HG03565 (cell line): Measurements from ENCODE around the gene MYOD1.

Experiments
- ATAC-seq: cut with Tn5 transposase; IDR thresholded peaks from one replicate; pipeline ENCODE4 v1.9.1; 2021; ENCODE audit warnings: mild to moderate bottlenecking, moderate library complexity; ENCODE audit not compliant: unreplicated experiment

The MYOD1 gene

DNA sequence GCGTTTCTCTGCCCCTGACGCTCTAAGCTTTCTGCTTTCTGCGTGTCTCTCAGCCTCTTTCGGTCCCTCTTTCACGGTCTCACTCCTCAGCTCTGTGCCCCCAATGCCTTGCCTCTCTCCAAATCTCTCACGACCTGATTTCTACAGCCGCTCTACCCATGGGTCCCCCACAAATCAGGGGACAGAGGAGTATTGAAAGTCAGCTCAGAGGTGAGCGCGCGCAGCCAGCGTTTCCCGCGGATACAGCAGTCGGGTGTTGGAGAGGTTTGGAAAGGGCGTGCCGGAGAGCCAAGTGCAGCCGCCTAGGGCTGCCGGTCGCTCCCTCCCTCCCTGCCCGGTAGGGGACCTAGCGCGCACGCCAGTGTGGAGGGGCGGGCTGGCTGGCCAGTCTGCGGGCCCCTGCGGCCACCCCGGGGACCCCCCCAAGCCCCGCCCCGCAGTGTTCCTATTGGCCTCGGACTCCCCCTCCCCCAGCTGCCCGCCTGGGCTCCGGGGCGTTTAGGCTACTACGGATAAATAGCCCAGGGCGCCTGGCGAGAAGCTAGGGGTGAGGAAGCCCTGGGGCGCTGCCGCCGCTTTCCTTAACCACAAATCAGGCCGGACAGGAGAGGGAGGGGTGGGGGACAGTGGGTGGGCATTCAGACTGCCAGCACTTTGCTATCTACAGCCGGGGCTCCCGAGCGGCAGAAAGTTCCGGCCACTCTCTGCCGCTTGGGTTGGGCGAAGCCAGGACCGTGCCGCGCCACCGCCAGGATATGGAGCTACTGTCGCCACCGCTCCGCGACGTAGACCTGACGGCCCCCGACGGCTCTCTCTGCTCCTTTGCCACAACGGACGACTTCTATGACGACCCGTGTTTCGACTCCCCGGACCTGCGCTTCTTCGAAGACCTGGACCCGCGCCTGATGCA is at the start of gene MYOD1:
TSS of gene MYOD1 (plus strand) at position 544 of the 910 bp plus-strand sequence. CDS start at position 756, 212 bp downstream.
- ATAC-seq: no peak

GRCh38 chr11:17672469-17672868 is 46.9 kb upstream of the MYOD1 start:
- ATAC-seq: no peak

DNA sequence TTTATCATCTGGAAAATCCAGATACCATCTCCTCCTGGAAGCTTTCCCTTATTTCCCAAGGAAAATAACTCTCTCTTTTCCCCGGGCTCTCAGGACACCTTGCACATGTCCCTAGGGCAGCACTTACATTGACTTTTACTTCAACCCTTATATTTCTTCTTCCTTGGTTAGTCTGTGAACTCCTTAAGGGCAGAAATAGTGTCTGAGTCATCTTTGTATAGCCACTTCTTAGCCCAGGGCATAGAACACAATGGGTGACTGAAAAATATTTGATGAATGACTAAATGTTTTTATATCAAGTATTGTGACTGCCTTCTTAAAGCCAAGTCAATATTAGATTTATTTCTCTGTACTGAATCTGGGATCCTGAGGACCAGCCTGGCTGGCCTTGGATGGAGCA is 45.4 kb upstream of the MYOD1 start:
- no peak for ATAC-seq

GRCh38 chr11:17682848-17683247 is 36.5 kb upstream of the MYOD1 start:
- ATAC-seq: no peak

GRCh38 chr11:17683377-17684161 is 35.8 kb upstream of the MYOD1 start:
- ATAC-seq: no peak

DNA sequence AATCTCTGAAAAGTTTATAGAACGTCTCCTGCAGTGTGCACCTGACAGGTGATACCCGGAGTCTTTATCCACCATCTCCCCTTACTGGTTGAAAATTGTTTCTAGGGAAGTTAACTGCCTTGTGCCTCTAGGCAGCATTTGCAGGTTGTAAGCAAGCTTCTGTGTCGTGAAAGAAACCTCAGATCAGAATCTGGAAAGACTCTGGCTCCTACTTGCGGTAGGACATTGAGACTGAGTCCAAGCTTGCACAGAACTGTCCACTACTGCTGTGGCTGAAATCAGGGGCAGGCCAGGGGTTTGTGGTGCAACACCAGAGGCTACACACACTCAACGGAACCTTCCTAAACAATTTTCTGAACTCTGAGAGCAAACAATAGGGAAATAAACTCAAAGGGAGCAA is 34.8 kb upstream of the MYOD1 start:
- no peak for ATAC-seq

- ATAC-seq: no peak
Observed at GRCh38 chr11:17686231-17686980, 33.0 kb upstream of the MYOD1 start.

GRCh38 chr11:17687946-17688670 is 31.3 kb upstream of the MYOD1 start:
- no peak for ATAC-seq

DNA sequence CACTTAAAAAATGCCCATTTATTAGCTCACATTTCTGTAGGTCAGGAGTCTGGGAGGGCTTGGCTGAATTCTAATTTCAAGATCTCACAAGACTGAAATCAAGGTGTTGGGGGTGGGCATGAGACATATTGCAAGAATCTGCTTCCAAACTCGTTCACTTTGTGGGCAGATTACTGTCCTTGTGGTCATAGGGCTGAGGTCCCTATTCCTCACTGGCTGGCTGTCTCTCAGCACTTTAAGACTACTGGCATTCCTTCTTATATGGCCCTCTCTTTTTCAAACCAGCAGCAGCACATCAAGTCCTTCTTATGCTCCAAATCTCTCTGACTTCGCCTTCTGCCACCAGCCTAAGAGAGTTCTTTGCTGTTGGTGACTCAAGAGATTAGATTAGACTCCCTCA is 27.8 kb upstream of the MYOD1 start:
- ATAC-seq: no peak

DNA sequence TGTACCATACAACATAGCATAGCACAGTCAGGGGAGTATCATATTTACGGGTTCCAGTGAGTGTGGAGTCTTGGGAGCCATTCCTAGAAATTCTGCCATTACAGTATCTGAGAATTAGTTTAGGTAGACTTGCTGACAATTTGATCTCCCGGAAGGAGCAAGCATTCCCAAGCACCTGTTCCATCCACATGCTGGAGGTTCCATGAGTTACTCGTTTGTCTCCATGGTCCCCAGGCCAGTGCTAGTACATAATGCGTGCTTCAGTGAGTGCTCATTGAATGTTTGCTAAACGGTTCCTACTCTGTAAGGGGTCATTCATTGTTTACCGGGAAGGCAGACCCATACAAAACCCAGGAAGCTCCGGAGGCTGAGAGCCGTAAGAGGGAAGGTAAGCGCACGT is 27.4 kb upstream of the MYOD1 start:
- ATAC-seq: no peak

- ATAC-seq: no peak
Observed at GRCh38 chr11:17692931-17693330, 26.4 kb upstream of the MYOD1 start.

DNA sequence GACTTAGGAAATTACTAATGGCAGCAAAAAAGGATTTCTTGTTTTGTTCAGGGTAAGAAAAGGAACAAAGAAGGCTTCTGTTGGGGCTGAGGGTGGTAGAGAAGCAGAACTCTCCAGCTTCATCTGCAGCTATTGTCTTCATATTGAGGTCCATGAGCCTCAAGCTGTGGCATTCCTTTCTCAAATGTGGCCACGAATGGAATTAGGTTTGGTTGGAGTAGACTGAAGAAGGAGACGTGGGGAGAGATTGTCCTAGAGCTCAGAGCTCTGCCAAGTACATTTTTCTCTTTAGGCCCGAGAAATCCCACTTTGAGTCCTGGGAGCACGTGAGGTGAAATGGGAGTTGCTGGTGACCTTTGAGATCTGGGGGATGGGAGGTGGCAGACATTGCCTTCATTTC is 25.8 kb upstream of the MYOD1 start:
- no peak for ATAC-seq

DNA sequence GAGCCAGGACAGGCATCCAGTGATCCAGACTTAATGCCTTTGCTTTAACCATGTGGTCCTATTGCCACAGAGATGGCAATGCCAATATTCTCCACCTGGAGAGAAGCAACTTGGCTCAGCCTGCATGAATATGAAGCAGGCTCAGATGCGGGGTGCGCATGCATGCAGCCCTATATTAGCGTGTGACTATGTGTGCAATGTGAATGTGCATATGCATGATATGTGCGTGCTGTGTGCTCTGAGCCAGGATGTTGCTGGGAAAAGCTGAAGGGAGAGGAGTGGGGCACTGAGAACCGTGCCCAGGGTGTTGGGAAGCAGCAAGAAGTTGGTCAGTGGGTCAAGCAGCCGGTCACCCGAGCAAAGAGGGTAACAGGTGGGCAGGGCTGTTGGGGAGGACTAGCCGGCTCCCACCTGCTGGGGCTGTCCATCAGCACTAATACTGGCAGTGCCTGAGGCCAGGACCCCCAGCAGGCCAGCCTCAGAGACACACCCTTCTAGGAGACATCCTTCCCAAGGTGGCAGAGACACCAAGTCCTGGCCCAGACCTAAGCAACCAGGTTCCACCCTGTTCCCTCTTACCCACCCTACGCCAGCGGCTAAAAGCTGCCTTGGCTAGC is 24.8 kb upstream of the MYOD1 start:
- ATAC-seq: no peak

DNA sequence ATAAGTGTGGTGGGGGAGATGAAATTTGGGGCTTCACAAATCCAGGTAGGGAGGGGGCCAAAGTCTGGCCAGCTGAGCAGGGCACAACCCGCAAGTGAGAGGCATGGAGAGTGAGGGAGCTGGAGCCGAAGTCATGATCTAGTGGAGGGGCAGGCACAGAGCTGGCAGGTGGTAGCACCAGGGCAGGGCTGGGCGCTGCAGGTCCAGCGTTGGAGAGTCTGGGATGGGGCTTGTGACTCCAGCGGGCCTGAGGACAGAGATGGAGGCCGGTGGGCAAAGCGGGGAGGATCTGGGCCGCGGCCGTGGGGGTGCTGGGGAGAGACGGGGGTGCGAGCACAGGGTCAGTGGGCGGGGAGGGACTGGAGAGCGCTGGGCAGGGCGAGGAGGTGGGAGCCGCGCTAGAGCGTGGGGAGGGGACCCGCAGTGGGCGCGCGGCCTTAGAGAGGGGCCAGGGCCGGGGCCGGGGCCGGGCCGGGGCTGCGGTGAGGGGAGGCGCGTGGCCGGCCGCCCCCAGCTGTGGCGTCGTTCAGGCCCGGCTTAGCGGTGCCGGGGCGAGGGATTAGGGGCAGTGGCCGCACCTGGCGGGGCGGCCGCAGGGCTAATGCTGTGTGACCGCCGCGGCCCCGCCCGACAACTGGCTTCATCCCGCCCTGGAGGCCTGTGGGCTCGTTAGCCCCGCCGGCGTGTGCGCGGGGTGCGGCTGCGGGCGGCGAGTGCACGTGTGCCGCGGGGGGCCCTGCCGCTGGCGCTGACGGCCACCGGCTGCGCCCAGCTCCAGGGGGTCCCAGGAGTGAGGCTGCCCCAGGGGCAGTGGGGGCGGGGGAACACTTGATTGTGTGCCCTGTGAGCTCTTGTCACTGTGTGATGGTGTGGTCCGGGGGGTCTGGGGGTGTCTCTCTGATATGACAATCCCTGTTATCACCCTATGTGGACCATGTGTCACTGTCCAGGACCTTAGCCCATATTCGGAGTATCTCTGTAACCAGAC is 23.6 kb upstream of the MYOD1 start:
- ATAC-seq: no peak

DNA sequence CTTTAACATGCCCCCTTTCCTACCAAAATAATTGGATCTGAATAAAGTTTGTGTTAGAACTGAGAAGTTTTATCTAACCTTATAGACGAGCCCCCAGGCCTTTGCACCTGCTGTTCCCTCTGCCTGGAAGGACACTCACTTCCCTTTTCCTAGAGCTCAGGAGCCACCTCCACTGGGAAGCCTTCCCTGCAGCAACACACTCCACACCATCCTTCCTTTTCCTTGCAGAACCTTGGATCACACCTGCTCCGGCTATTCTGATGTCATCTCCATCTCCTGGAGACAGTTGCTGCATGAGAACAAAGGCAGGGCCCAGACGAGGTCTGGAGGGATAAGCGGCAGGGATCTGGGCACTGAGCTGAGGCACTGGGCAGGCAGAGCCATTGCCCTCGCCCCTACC is 22.6 kb upstream of the MYOD1 start:
- no peak for ATAC-seq

- ATAC-seq: no peak
Observed at GRCh38 chr11:17697175-17697949, 22.0 kb upstream of the MYOD1 start.

GRCh38 chr11:17699147-17700114 is 19.9 kb upstream of the MYOD1 start:
- ATAC-seq: no peak
